Calu3 (cell line): ENCODE data around the gene ODR4. TPM values are rescaled to one million over a fixed set of nuclear protein-coding genes. Genes with fewer than 3 reads are reported as not detected.

Experiments used
- BruUV-seq: library from RNA; stranded (reverse); fragments of 400-500 nt; replicated peaks from 2 replicates; lab custom pipeline; 2021; lab: Mats Ljungman, UMichigan
- CTCF ChIA-PET: fragments of 300-600 bp; sonication (Branson Sonifier 250); formaldehyde crosslinking; loops from one replicate; lab custom pipeline; 2022; ENCODE audit warnings: antibody characterized with exemption; lab: Charles Lee
- DNase-seq: peaks from one replicate; pipeline ENCODE4 v3.0.0; 2022
- H3K27ac Mint-ChIP-seq: one replicate; pipeline ENCODE4 v1.8.0; 2022; ENCODE audit warnings: mixed read lengths; ENCODE audit not compliant: unreplicated experiment
- H3K27me3 Mint-ChIP-seq: one replicate; pipeline ENCODE4 v1.8.0; 2022; ENCODE audit warnings: mixed read lengths; ENCODE audit not compliant: unreplicated experiment
- H3K36me3 Mint-ChIP-seq: one replicate; pipeline ENCODE4 v1.8.0; 2022; ENCODE audit warnings: mild to moderate bottlenecking, moderate library complexity, mixed read lengths; ENCODE audit not compliant: insufficient read depth, unreplicated experiment
- H3K4me1 Mint-ChIP-seq: one replicate; pipeline ENCODE4 v1.8.0; 2022; ENCODE audit warnings: mild to moderate bottlenecking, low read depth, mixed read lengths; ENCODE audit not compliant: unreplicated experiment
- H3K4me3 Mint-ChIP-seq: one replicate; pipeline ENCODE4 v1.8.0; 2022; ENCODE audit warnings: mild to moderate bottlenecking, low read depth, moderate library complexity, mixed read lengths; ENCODE audit not compliant: unreplicated experiment
- H3K9me3 Mint-ChIP-seq: one replicate; pipeline ENCODE4 v1.8.0; 2022; ENCODE audit warnings: low read depth, mixed read lengths; ENCODE audit not compliant: unreplicated experiment
- CTCF ChIP-seq: fragments of 200-600 bp; IDR thresholded peaks from one replicate; pipeline ENCODE4 v1.8.0; 2022; ENCODE audit warnings: antibody characterized with exemption; ENCODE audit not compliant: unreplicated experiment
- intact Hi-C: fragments of 100-400 bp; cut with micrococcal nuclease; formaldehyde crosslinking; loops from one replicate; pipeline ENCODE4 v1.10.0; 2022; ENCODE audit not compliant: unreplicated experiment
- total RNA-seq: library from RNA; stranded (reverse); gene quantifications from 2 replicates; pipeline ENCODE4 v1.2.3, GENCODE V29; 2022

Gene ODR4
- total RNA-seq, 1 experiment from 2014 or later: 29.6 TPM

GRCh38 chr1:186418503-186418902 lies 42.9 kb downstream of the ODR4 start:
- H3K36me3 Mint-ChIP-seq: peaks cover 10% of the 10 kb centered on the region
- CTCF ChIA-PET: no interaction called here
- BruUV-seq: no TSS peak

DNA sequence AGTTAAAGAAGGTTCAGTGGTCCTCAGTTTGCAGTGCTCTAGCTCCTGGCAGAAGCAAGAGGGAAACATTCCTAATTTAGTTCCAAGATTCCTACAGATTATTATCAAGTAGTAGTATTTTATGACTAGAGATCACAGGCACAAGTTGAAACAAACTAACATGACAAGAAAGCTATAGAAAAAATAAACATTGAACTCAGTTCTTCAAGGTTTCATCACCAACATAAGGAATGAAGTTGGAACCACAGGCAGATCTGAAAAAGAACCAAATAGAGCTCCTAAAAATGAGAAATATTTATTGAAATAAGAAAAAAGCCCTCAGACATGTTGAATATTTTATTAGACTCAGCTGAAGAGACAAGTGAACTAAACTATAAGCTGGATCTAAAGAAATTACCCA lies 44.7 kb downstream of the ODR4 start:
- Mint-ChIP-seq H3K27me3 (no peaks in the 10 kb centered on the region), H3K27ac (no peak overlapping the region), H3K36me3 (peaks cover 10% of the 10 kb centered on the region), H3K9me3 (no peaks in the 10 kb centered on the region), H3K4me3 (no peak overlapping the region), H3K4me1 (no peaks in the 10 kb centered on the region)
- intact Hi-C loops: no loop called here
- DNase-seq: no peak
- no TSS peak for BruUV-seq
- CTCF ChIA-PET: no interaction called here
- no peak for TF ChIP-seq CTCF

More at GRCh38 chr1:186418503-186418902, 42.9 kb downstream of the ODR4 start:
- Mint-ChIP-seq H3K9me3 (no peaks in the 10 kb centered on the region), H3K27ac (no peak overlapping the region), H3K4me3 (no peak overlapping the region), H3K27me3 (no peaks in the 10 kb centered on the region), H3K4me1 (no peaks in the 10 kb centered on the region)
- intact Hi-C loops: no loop called here
- no peak for DNase-seq
- no peak for TF ChIP-seq CTCF

DNA sequence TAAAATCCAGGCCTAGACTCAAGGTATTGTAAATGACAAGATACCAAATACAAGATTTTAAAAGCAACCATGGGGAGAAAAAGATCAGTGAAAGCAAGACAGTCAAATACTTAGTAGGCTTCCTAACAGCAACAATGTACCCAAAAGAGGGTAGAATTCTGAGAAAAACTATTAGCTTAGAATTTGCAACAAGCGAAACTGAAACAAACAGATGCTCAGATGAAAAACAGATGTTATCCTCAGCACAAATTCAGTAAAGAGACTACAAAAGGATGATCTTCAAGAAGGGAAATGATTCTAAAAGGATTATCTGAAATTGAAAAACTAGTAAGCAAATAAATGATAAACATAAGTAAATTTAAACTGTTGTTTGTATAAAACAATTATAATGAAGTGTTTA lies 45.3 kb downstream of the ODR4 start:
- no TSS peak for BruUV-seq
- Mint-ChIP-seq H3K27me3 (no peaks in the 10 kb centered on the region), H3K4me3 (no peak overlapping the region), H3K27ac (no peak overlapping the region), H3K9me3 (no peaks in the 10 kb centered on the region), H3K36me3 (peaks cover 5% of the 10 kb centered on the region), H3K4me1 (no peaks in the 10 kb centered on the region)
- no peak for TF ChIP-seq CTCF
- intact Hi-C loops: no loop called here
- CTCF ChIA-PET: no interaction called here
- DNase-seq: no peak

GRCh38 chr1:186421446-186421845 lies 45.8 kb downstream of the ODR4 start:
- peaks cover 5% of the 10 kb centered on the region for H3K36me3 Mint-ChIP-seq
- H3K4me1 Mint-ChIP-seq: no peaks in the 10 kb centered on the region
- no peaks in the 10 kb centered on the region for H3K9me3 Mint-ChIP-seq
- CTCF ChIA-PET: no interaction called here
- BruUV-seq: no TSS peak
- intact Hi-C loops: no loop called here
- no peak overlapping the region for H3K4me3 Mint-ChIP-seq
- DNase-seq: no peak
- no peak overlapping the region for H3K27ac Mint-ChIP-seq
- TF ChIP-seq CTCF: no peak
- no peaks in the 10 kb centered on the region for H3K27me3 Mint-ChIP-seq
